BJ (cell line): ENCODE results near the gene HCN4. TPM values are rescaled to one million over a fixed set of nuclear protein-coding genes. Genes with fewer than 3 reads are reported as not detected.

Experiments
- CTCF ChIA-PET: fragments of 350-600 bp; formaldehyde crosslinking; extraction: SDS; loops from one replicate; lab custom pipeline; 2021; ENCODE audit warnings: antibody characterized with exemption, inconsistent platforms; lab: Yijun Ruan, JAX
- POLR2A ChIA-PET: fragments of 300-600 bp; sonication (Branson Sonifier 250); formaldehyde crosslinking; extraction: SDS; loops from one replicate; lab custom pipeline; 2021; ENCODE audit warnings: antibody characterized with exemption; lab: Charles Lee
- DNase-seq: peaks from one replicate; pipeline ENCODE4 v3.0.0-alpha.2; 2011; ENCODE audit warnings: low read depth
- H3K27me3 ChIP-seq: 2 replicates; pipeline ENCODE4 v1.6.0; 2011; ENCODE audit warnings: low read length; ENCODE audit not compliant: control insufficient read depth, insufficient read depth
- H3K36me3 ChIP-seq: 2 replicates; pipeline ENCODE4 v1.5.1; 2011; ENCODE audit warnings: low read length; ENCODE audit not compliant: control insufficient read depth, insufficient read depth
- H3K4me3 ChIP-seq: 2 replicates; pipeline ENCODE4 v1.5.1; 2011; ENCODE audit warnings: low read depth, mild to moderate bottlenecking, control low read depth, low read length
- polyA plus RNA-seq: library from polyadenylated mRNA; depleted of rRNA; stranded (reverse); fragments of >200 nt; gene quantifications from 2 replicates; pipeline ENCODE4 v1.2.3, GENCODE V29; 2011
- TF ChIP-seq, protein P1 (sequence below): IDR thresholded peaks from 2 replicates; pipeline ENCODE4 v1.5.1; 2011; ENCODE audit warnings: low read depth, mild to moderate bottlenecking, control low read depth, inconsistent platforms, low read length, moderate library complexity; ENCODE audit not compliant: insufficient read depth

Gene HCN4
- polyA plus RNA-seq, 1 experiment = not detected

DNA sequence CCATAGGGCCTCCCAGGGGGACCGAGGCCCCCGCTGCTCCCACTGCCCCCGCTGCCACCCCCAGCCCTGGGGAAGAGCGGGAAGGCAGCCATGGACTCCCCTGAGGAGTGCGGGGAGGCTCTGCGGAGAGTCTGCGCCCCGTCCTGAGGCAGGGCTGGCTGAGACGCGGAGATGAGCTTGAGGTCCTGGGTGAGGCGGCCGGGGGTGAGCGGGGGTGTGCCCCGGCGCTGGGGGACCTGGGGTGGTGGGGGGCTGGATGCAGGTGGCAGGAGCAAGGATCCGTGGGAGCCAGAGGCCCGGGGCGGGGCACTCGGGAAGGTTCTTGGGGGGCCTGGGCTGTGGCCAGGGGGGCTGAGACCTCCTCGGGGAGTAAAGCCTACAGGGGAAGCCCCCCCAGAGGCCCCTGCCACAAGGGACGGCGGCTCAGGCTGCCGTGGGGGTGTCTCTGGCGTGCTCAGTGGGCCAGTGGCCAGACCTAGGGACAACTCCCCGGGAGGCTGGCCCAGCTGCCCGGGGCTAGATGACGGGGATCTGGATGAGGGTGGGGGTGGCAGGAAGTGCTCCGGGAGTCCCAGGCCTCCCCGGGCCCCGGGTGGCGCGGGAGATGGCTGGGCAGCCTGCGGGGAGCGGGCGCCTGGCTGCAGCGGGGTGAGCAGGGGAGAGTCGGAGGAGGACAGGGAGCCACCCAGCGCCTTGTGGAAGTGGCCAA lies 45.9 kb downstream of the HCN4 start:
- Histone ChIP-seq H3K27me3 (peaks cover 6% of the 10 kb centered on the region; the same call in 1 of the 2 replicates), H3K4me3 (no peak overlapping the region), H3K36me3 (no peaks in the 10 kb centered on the region)
- POLR2A ChIA-PET = no interaction called here
- no peak for DNase-seq
- CTCF ChIA-PET = no interaction called here
- TF ChIP-seq, protein P1, sequence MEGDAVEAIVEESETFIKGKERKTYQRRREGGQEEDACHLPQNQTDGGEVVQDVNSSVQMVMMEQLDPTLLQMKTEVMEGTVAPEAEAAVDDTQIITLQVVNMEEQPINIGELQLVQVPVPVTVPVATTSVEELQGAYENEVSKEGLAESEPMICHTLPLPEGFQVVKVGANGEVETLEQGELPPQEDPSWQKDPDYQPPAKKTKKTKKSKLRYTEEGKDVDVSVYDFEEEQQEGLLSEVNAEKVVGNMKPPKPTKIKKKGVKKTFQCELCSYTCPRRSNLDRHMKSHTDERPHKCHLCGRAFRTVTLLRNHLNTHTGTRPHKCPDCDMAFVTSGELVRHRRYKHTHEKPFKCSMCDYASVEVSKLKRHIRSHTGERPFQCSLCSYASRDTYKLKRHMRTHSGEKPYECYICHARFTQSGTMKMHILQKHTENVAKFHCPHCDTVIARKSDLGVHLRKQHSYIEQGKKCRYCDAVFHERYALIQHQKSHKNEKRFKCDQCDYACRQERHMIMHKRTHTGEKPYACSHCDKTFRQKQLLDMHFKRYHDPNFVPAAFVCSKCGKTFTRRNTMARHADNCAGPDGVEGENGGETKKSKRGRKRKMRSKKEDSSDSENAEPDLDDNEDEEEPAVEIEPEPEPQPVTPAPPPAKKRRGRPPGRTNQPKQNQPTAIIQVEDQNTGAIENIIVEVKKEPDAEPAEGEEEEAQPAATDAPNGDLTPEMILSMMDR = no peak

DNA sequence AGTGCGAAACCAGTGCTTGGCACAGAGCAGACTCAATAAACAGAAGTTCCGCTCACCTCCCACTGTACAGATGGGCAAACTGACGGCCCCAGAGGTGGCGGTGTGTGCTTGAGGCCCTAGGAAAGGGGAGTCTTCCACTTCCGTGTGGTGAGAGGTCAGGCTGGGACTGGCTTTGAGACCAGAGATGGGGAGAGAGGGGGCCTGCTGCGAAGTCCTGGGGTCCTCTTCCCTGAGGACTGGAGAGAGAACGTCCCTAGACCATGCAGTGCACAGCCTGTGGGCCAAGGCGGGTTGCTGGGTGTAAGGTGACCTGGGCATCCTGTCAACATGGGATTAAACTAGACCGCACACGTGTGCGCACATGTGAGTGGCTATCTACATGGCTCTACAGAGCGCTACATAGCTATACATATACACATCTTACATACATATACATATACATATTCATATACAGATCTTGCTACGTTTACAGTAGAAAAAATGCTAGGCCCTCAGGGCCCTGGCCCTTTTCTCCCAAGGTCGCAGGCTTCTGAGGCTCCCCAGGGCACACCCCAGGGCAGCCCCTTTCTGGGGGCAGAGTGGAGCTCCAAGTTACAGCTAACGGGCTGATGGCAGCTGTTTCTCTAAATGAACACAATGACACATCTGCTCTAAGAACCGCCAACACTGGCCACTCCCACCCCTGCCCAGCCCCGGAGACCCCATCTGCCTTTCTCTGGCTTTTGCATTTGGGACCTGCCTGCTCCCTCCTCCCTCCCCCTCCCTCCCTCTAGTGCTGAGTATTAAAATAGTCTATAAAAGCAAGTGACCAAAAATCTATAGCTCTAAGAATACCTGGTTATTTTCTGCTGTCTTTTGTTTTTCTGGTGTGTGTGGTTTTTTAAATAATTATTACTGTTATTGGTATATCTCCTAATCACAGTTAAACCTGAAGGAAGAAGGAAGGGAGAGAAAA lies 47.0 kb downstream of the HCN4 start:
- POLR2A ChIA-PET = no interaction called here
- Histone ChIP-seq H3K4me3 (no peak overlapping the region), H3K27me3 (peaks cover 6% of the 10 kb centered on the region; the same call in 1 of the 2 replicates), H3K36me3 (no peaks in the 10 kb centered on the region)
- TF ChIP-seq, protein P1 = no peak
- DNase-seq = no peak
- CTCF ChIA-PET = no interaction called here

DNA sequence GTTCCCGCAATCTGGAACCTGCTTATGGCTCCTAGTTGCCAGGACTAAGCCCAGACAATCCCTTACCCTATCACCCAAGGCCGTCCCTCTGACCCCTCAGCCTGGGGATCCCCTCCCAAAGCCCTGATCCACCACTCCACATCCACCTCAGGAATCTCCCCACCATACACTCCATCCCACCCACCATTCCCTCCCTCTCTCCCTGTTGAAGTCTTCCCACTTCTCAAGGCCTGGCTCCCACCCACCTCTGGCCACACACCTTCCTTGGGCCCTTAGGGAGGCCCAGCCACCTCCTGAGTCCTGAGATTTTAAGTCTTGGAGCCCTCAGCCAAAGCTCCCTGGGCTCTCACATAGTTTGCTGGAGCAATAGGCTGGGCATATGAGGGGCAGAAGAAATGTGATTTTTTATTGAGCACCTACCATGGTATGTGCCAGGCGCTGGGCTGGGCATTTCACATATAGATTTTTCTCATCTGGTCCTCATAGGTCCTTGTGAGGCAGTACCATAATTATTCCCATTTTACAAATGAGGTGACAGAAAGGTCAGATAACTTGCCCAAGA lies 48.1 kb downstream of the HCN4 start:
- ChIA-PET POLR2A (no interaction called here), CTCF (no interaction called here)
- no peak for DNase-seq
- Histone ChIP-seq H3K4me3 (no peak overlapping the region), H3K36me3 (no peaks in the 10 kb centered on the region), H3K27me3 (peaks cover 6% of the 10 kb centered on the region; the same call in 1 of the 2 replicates)
- TF ChIP-seq, protein P1 = no peak

DNA sequence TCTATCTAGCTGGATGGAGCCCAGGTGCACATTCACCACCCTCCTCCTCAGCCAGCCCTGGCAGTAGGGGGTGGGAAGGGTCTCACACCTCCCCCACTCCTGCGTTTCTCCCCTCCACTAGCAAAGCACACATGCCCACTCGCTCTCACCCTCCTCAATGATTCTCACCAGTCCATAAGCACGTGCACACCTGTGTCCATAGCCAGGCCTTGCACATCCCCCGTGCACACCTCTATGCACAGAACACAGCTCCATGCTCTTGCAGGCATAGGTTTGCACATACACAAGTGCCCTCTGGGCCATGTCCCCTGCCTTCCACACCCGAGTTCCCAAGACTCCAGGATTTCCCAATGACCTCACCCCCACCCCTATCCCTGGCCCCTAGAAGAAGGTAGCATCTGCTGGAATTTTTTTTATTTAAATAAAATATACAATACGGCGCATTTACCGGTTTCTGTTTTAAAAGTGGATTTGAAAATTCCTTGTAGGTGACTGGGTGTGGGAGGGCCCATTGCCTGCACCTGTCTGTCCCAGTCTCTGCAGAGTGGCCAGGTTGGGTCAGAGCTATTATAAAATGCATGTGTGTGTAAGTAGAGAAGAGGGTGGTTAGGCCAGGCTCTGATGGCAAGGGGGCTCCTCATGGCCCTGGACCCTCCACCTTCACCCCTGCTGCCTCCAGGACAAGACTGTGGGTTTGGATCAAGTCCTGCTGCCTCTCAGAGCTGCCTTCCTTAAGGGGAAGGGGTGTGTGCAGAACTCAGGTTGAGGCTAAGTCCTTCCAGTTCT lies 49.1 kb downstream of the HCN4 start:
- TF ChIP-seq, protein P1 = no peak
- ChIA-PET POLR2A (no interaction called here), CTCF (interaction anchor here (0.7 kb wide), 1 partner anchor 29 kb away, joined by 3 read pairs; no protein-coding TSS in a partner anchor)

More for the DNA sequence above, 49.1 kb downstream of the HCN4 start:
- peaks cover 6% of the 10 kb centered on the region; the same call in 1 of the 2 replicates for H3K27me3 ChIP-seq
- DNase-seq = no peak
- H3K4me3 ChIP-seq = no peak overlapping the region
- H3K36me3 ChIP-seq = no peaks in the 10 kb centered on the region
